ENCODE measurements around the gene CBLB. TPM values are rescaled to one million over a fixed set of nuclear protein-coding genes. Genes with fewer than 3 reads are reported as not detected.

Gene CBLB
- polyA plus RNA-seq, 2 of the 4 experiments (the other 2 are of a cell fraction) = 6.8 to 16.2 TPM

DNA sequence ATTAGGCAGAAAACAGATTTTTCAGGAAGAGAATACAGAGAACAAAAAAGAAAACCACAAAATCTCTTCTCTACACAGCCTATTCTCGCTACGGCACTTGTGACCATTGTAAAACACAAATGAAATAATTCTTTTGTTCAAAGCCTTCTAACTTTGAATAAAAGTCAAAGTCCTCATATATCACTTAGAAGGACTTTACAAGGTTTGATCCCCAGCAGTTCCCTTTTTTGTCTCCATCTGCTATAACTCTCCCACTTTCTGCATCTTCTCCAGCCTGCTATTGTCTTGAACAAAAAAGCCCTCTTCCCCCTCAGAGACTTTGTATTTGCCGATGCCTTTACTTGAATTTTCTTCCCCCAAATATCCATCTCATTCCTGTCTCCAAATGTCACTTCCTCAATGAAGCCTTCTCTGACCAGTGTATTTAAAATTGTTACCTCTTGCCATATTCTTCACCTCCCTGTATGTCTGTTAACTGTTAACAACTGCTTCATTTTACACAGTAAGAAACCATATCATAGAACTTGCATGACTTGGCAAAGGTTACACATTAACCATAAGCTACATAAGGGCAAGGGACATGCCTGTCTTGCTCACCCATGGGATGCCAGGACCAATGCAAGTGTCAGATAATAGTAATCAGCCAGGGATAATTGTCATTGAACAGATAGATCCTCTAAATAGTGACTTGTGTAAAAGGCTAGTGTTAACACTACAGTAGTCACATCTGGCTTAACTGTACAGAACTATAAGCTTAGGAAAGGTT is 122.4 kb downstream of the CBLB start:
- ATAC-seq = peak; percentile 85 to 89
- 79% methylated on average over 3 of the region's 3 CpGs for WGBS (ENCODE audit: missing lambda C conversion rate)
- peak; percentile 17 to 40 for DNase-seq (ENCODE audit: low read depth in 1 of 2, low spot score in 1 of 2)
- Histone ChIP-seq H3K4me3 (no peak overlapping the region), H3K27ac (peak overlapping the region; percentile 49 to 68), H3K4me2 (peak overlapping the region; percentile 75), H3K9me3 (no peaks in the 10 kb centered on the region), H3K4me1 (peaks cover 21% of the 10 kb centered on the region)
- FAIRE-seq = no peak
- ChIA-PET POLR2A (no interaction called here), CTCF (no interaction called here)
- TF ChIP-seq HOXB5 (CRISPR knock-in tag; IDR thresholded peaks at IDR 0.05) = no peak
- no peak for TF ChIP-seq BCL3 (IDR thresholded peaks at IDR 0.05)
- no peak for TF ChIP-seq NFE2L2 (conservative IDR thresholded peaks at IDR 0.05; ENCODE audit: low read length)
- no peak for TF ChIP-seq CBX2 (IDR thresholded peaks at IDR 0.05; ENCODE audit: borderline replicate concordance, low read depth)
- no peak for TF ChIP-seq PHF8 (IDR thresholded peaks at IDR 0.05; ENCODE audit: borderline replicate concordance, low read depth)
- no peak for TF ChIP-seq CBX8 (IDR thresholded peaks at IDR 0.05)
- TF ChIP-seq, protein P1, sequence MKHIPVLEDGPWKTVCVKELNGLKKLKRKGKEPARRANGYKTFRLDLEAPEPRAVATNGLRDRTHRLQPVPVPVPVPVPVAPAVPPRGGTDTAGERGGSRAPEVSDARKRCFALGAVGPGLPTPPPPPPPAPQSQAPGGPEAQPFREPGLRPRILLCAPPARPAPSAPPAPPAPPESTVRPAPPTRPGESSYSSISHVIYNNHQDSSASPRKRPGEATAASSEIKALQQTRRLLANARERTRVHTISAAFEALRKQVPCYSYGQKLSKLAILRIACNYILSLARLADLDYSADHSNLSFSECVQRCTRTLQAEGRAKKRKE (CRISPR knock-in tag; IDR thresholded peaks at IDR 0.05; ENCODE audit: low read depth) = no peak

- CTCF ChIA-PET = no interaction called here
- Histone ChIP-seq H3K9me3 (no peaks in the 10 kb centered on the region), H3K4me1 (peaks cover 21% of the 10 kb centered on the region), H3K27ac (no peak overlapping the region), H3K4me2 (no peak overlapping the region), H3K4me3 (no peak overlapping the region)
- no peak for ATAC-seq
- FAIRE-seq = no peak
- 94% methylated on average over 3 of the region's 3 CpGs for WGBS (ENCODE audit: missing lambda C conversion rate)
- no peak for TF ChIP-seq JUNB (IDR thresholded peaks at IDR 0.05)
- no peak for TF ChIP-seq ZSCAN20 (CRISPR knock-in tag; IDR thresholded peaks at IDR 0.05)
- no peak for TF ChIP-seq REST (IDR thresholded peaks at IDR 0.05)
- TF ChIP-seq, protein P2, sequence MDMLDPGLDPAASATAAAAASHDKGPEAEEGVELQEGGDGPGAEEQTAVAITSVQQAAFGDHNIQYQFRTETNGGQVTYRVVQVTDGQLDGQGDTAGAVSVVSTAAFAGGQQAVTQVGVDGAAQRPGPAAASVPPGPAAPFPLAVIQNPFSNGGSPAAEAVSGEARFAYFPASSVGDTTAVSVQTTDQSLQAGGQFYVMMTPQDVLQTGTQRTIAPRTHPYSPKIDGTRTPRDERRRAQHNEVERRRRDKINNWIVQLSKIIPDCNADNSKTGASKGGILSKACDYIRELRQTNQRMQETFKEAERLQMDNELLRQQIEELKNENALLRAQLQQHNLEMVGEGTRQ (IDR thresholded peaks at IDR 0.05) = no peak
- no peak for TF ChIP-seq HDAC2 (IDR thresholded peaks at IDR 0.05)
- no peak for TF ChIP-seq BHLHE40 (IDR thresholded peaks at IDR 0.05; ENCODE audit: low read depth, low read length)
- TF ChIP-seq EP300 (IDR thresholded peaks at IDR 0.05) = no peak
- TF ChIP-seq PBX3 (IDR thresholded peaks at IDR 0.05) = no peak
- TF ChIP-seq HES2 (IDR thresholded peaks at IDR 0.05) = no peak
- no peak for TF ChIP-seq FOSB (CRISPR knock-in tag; IDR thresholded peaks at IDR 0.05)
- TF ChIP-seq ZFP36 (IDR thresholded peaks at IDR 0.05; ENCODE audit: borderline replicate concordance, partially characterized antibody) = no peak
- no peak for TF ChIP-seq GATA3 (IDR thresholded peaks at IDR 0.05; ENCODE audit: borderline replicate concordance)
- TF ChIP-seq CBX2 (IDR thresholded peaks at IDR 0.05; ENCODE audit: borderline replicate concordance, low read depth) = no peak
- DNase-seq (ENCODE audit: low read depth in 1 of 2, low spot score in 1 of 2) = no peak
- POLR2A ChIA-PET = no interaction called here
These were observed 123.8 kb downstream of the CBLB start for GRCh38 chr3:105745046-105745445.

Data from A549 (cell line).